H4 (cell line): Measurements from ENCODE around the gene CTBP1. TPM values are rescaled to one million over a fixed set of nuclear protein-coding genes. Genes with fewer than 3 reads are reported as not detected.

Experiments
- DNase-seq: peaks from one replicate; pipeline ENCODE4 v3.0.0-alpha.2; 2015; ENCODE audit warnings: low spot score
- total RNA-seq: library from RNA; depleted of rRNA; stranded (reverse); fragments of >200 nt; shearing (Covaris generic); gene quantifications from 2 replicates; pipeline ENCODE4 v1.2.3, GENCODE V29; 2014

The CTBP1 gene
- total RNA-seq, 1 experiment from 2014 or later, result 106 TPM

DNA sequence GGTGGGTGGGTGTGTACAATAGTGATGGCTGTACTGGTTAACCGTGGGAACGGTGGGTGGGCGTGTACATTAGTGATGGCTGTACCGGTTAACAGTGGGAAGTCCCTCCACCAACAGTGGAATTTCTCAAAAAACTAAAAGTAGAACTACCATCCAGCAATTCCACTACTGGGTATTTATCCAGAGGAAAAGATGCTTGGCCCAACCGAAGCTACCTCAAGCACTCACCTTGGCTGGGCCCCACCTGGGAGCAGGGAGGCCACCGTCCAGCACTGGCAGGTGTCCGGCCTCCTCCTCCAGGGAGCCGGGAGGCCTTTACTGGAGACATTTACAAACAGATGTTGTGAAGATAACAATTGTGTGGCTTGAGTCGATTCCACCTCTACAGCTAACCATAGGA, 34.8 kb upstream of the CTBP1 start:
- no peak for DNase-seq

DNA sequence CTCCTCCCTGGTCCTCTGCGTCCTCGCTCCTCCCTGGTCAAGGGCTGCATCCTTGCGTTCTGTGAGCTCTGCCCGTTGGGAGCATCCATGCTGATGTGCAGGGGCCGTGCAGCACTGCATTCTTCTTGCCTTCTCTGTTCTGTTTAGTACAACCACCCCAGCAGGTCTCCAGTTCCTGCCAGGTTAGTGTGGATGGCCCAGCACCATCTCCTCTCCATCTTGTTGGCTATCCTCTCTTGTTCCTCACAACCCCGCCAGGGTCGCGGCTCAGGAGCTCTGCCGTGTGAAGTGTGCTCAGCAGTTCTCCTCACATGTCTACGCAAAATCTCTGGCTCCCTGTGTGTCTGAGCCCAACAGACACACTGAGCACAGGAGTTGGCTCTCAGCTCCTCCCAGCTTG, 30.3 kb upstream of the CTBP1 start:
- no peak for DNase-seq

DNA sequence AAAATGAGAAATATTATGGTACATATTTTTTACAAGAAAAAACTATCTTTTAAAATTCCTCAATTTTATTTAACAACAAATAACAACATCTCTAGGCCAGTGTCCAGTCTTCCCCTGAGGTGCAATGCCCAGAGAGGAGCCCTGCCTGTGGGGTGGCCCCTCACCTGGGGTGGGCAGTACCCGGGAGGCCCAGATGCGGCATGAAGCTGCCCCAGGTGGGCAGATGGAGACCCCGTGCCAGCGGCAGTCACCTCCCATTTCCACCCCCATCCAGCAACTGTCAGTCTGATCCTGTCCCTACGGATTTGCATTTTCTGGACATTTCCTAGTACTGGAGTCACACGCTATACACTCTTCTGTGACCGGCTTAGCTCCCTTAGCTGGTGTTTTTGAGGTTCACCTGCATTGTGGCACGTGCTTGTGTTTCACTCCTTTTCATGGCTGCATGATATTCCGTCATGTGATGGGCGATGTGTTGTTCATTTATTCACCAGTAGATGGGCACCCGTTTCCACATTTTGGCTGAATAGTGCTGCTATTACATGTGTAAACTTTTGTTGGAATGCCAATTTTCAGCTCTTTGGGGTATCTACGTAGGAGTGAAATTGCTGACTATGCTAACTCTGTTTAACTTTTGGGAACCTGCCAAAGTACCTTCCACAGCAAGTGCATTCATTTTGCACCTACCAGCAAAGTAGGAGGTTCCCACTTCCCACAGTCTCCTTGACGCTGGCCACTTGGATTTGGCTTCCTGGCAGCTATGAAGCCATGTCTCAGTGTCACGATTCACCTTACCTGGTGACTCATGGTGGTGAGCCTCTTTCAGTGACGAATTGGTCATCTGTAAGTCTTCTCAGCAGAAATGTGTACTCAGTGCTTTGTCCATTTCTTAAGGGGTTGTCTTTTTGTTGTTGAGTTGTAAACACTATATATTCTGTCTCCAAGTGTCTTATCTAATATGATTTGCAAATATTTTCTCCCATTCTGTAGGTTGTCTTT, 29.0 kb upstream of the CTBP1 start:
- DNase-seq, result no peak

DNA sequence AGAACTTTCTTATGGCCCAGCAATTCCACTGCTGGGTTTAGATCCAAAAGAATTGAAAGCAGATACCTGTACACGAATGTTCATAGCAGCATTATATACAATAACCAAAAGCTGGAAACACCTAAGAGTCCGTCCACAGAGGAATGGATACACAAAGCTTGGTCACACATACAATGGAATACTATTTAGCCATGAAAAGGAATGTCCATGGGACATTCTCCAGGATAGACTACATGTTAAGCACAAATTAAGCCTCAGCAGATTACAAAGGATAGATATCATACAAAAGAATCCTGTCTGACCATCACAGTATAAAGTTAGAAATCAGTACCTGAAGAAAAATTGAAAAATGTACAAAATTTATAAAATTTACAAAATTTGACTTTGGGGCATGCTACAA, 28.1 kb upstream of the CTBP1 start:
- DNase-seq, result no peak

DNA sequence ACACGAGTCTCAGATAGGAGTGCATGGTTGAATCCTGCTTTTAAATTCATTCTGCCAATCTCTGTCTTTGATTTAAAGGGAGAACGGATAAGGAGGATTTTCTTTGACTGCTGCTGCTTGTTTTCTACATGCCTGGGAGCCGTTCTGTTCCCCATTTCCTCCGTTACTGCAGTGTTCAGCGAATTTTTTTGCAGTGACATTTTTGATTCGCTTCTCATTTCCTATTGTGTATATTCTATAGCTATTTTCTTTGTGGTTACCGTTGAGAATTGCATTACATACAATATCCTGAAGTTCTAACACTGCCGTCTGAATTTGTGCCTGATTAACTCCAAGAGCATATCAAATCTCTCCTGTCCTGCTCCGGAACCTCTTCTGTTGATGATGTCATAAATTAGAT, 25.9 kb upstream of the CTBP1 start:
- no peak for DNase-seq

DNA sequence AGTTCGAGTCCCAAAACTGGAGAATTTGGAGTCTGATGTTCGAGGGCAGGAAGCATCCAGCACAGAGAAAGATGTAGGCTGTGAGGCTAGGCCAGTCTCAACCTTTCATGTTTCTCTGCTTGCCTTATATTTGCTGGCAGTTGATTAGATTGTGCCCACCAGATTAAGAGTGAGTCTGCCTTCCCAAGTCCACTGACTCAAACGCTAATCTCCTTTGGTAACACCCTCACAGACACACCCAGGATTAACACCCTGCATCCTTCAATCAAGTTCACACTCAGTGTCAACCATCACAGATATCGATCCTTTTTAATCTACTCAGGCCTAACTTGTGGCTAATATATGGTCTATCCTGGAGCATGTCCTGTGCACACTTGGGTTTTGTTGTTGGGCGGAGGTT, 22.8 kb upstream of the CTBP1 start:
- no peak for DNase-seq

DNA sequence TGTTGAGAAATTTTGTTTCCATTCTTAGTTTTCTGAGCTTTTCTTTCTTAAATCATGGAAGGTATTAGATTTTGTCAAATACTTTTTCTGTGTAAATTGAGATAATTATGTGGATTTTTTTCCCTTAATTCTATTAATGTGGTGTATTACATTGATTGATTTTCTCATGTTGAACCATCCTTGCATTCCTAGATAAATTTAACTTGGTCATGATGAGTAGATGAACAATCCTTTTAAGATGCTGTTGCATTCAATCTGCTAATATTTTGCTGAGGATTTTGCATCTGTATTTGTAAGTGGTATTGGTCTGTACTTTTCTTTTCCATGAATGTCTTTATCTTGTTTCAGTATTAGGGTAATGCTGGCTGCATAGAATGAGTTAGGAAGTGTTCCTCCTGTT, 20.3 kb upstream of the CTBP1 start:
- DNase-seq, result no peak

GRCh38 chr4:1266881-1267763, 18.2 kb upstream of the CTBP1 start:
- DNase-seq, result no peak

DNA sequence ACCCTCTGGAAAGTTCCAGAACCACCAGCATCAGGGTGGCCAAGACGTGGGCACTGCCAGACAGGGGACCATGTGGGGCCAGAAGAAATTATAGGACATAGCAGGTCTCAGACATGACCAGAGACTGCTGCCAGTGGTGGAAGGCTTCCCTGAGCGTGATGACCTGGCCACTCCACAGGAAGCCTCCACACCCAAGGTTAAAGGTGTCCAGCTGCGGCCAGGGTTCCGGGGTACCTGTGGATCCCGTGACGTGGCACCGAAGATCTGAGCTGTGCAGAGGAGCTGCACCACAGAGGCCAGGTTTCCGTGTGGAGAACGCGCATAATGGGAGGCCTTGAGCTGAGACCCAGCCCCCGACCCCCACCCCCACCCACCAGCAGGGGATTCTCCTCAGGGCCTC, 16.4 kb upstream of the CTBP1 start:
- DNase-seq, result no peak

DNA sequence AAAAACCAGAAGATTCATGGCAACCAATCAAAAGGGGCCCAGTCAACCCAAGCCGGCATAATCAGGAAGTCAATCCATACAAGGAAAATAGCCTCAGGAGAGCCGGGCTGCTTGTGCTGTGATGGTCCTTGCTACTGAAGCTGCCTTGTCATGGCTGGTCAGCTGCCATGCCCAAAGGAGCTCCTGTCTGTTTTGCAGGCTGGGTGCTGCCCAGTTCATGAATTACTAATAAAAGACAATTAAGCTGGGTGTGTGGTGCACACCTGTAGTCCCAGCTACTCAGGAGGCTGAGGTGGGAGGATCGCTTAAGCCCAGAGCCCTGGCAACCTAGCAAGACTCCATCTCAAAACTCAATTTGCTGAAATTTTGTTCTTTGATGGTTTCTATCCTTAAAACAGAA, 16.0 kb upstream of the CTBP1 start:
- DNase-seq, result no peak

- no peak for DNase-seq
Measured at GRCh38 chr4:1261107-1261928, 12.4 kb upstream of the CTBP1 start.

- DNase-seq, result no peak
Measured at GRCh38 chr4:1260418-1261106, 11.6 kb upstream of the CTBP1 start.

- no peak for DNase-seq
Measured at GRCh38 chr4:1259966-1260365, 11.0 kb upstream of the CTBP1 start.

DNA sequence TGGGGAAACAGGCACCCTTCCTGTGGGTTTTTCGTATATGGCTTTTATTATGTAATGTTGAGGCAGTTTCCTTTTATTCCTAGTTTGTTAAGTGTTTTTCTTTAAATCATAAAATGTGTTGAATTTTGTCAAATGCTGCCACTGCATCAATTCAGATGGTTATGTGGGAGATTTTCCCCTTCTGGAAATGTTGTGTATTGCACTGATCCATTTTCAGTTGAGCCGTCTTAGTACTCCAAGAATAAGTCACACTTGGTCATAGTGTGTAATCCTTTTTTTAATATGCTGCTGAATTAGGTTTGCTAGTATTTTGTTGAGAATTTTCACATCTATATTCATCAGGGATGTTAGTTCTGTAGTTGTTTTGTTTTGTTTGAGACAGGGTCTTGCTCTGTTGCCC, 9.5 kb upstream of the CTBP1 start:
- DNase-seq, result no peak

DNA sequence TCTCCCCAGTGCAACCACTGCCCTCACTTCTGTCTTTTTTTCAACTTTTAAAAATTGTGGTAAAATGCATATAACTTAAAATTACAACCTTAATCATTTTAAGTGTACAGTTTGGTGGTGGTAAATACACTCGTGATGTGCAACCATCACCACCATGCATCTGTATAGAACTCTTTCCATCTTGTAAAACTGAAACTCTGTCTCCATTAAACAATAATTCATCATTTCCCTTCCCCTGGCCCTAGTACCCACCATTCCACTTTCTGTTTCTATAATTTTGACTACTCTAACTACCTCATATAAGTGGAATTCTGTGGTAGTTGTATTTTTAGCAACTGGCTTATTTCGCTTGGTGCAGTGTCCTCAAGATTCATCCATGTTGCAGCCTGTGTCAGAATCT, 6.8 kb upstream of the CTBP1 start:
- no peak for DNase-seq

GRCh38 chr4:1255151-1255550, 6.2 kb upstream of the CTBP1 start:
- no peak for DNase-seq

- DNase-seq, result no peak
Measured at GRCh38 chr4:1253831-1254230, 4.9 kb upstream of the CTBP1 start.

DNA sequence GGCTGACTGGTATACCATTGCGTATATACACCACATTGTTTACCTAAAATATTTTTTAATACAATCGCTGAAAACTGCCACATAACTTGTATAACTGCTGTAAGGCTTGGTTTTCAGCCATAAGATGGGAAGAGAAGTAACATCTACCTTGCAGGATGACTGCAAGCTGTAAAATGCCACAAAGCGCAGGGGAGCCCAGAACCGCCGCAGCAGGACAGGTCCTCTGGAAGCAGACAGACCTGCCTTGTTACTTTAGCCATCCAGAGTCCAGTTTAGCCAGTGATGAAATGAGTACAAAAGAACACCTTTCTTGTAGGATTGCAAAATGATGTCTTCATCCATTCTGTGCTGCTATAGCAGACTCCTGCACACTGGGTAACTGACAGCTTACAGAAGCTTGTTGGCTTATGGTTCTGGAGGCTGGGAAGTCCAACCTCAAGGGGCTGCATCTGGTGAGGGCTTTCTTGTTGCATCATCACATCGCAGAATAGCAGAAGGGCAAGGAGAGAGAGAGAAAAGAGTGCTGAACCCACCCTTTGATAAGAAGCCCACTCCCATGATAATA, 4.1 kb upstream of the CTBP1 start:
- no peak for DNase-seq

- DNase-seq, result no peak
Measured at GRCh38 chr4:1251773-1252066, 2.8 kb upstream of the CTBP1 start.

- DNase-seq, result no peak
Measured at GRCh38 chr4:1250921-1251772, 2.2 kb upstream of the CTBP1 start.
